GM18508 (cell line): ENCODE results near the gene MAP7.

Source experiments
- ATAC-seq: cut with Tn5 transposase; IDR thresholded peaks from one replicate; pipeline ENCODE4 v1.9.1; 2021; ENCODE audit warnings: moderate number of reproducible peaks; ENCODE audit not compliant: insufficient read depth, unreplicated experiment

The MAP7 gene

GRCh38 chr6:136429264-136430065 is 120.8 kb downstream of the MAP7 start:
- no peak for ATAC-seq

- no peak for ATAC-seq
Observed at GRCh38 chr6:136427378-136427717, 122.9 kb downstream of the MAP7 start.

- ATAC-seq: no peak
Observed at GRCh38 chr6:136426627-136427377, 123.4 kb downstream of the MAP7 start.

GRCh38 chr6:136425793-136426192 is 124.4 kb downstream of the MAP7 start:
- no peak for ATAC-seq

- ATAC-seq: no peak
Observed at GRCh38 chr6:136424901-136425300, 125.3 kb downstream of the MAP7 start.

- ATAC-seq: no peak
Observed at GRCh38 chr6:136424450-136424849, 125.8 kb downstream of the MAP7 start.

- no peak for ATAC-seq
Observed at GRCh38 chr6:136421537-136422158, 128.6 kb downstream of the MAP7 start.

GRCh38 chr6:136420853-136421252 is 129.4 kb downstream of the MAP7 start:
- no peak for ATAC-seq

- ATAC-seq: no peak
Observed at GRCh38 chr6:136415351-136416007, 134.7 kb downstream of the MAP7 start.

GRCh38 chr6:136412410-136412809 is 137.8 kb downstream of the MAP7 start:
- no peak for ATAC-seq

- ATAC-seq: no peak
Observed at GRCh38 chr6:136411453-136412354, 138.5 kb downstream of the MAP7 start.

GRCh38 chr6:136411025-136411325 is 139.2 kb downstream of the MAP7 start:
- ATAC-seq: no peak

GRCh38 chr6:136410201-136411024 is 139.8 kb downstream of the MAP7 start:
- no peak for ATAC-seq

- no peak for ATAC-seq
Observed at GRCh38 chr6:136409597-136409996, 140.6 kb downstream of the MAP7 start.

GRCh38 chr6:136408204-136408603 is 142.0 kb downstream of the MAP7 start:
- ATAC-seq: no peak

- no peak for ATAC-seq
Observed at GRCh38 chr6:136405420-136406029, 144.7 kb downstream of the MAP7 start.

GRCh38 chr6:136404627-136405419 is 145.4 kb downstream of the MAP7 start:
- ATAC-seq: no peak

GRCh38 chr6:136404007-136404406 is 146.2 kb downstream of the MAP7 start:
- no peak for ATAC-seq
